ENCODE results near the gene KRTAP4-2.
"Not testable (repeated sequence)": the region's sequence is repeated elsewhere in the genome, so short reads cannot be mapped to it uniquely, and the experiment has no call there.

KRTAP4-2 gene

GRCh38 chr17:41177727-41178271 is at the start of gene KRTAP4-2:
Gene KRTAP4-2 (minus strand): TSS chr17:41178221. CDS start chr17:41178164, 57 bp downstream.
- DNase-seq, result no peak

- not testable (repeated sequence) for DNase-seq
These were observed 48.6 kb upstream of the KRTAP4-2 start, which contains the start of gene KRTAP9-2 for GRCh38 chr17:41226598-41227095. Gene KRTAP9-2 (plus strand): TSS chr17:41226648. CDS start chr17:41226655, 7 bp downstream.

GRCh38 chr17:41226051-41226450 is 48.0 kb upstream of the KRTAP4-2 start:
- DNase-seq, result no peak

- DNase-seq, result no peak
These were observed 45.8 kb upstream of the KRTAP4-2 start for GRCh38 chr17:41223821-41224220.

- DNase-seq, result no peak
These were observed 37.7 kb upstream of the KRTAP4-2 start for GRCh38 chr17:41215681-41216080.

GRCh38 chr17:41212524-41213169 is 34.6 kb upstream of the KRTAP4-2 start:
- DNase-seq, result peak; percentile 79

- DNase-seq, result peak; percentile 75
These were observed 33.9 kb upstream of the KRTAP4-2 start for GRCh38 chr17:41211845-41212466.

GRCh38 chr17:41199421-41200078 is 21.5 kb upstream of the KRTAP4-2 start:
- DNase-seq, result no peak

- no peak for DNase-seq
These were observed 18.0 kb upstream of the KRTAP4-2 start for GRCh38 chr17:41196068-41196467.

- DNase-seq, result no peak
These were observed 12.3 kb upstream of the KRTAP4-2 start for GRCh38 chr17:41190328-41190727.

GRCh38 chr17:41189837-41190318 is 11.9 kb upstream of the KRTAP4-2 start, which contains the start of gene KRTAP9-1:
Gene KRTAP9-1 (plus strand): TSS chr17:41189887. CDS start chr17:41189887, 0 bp downstream.
- not testable (repeated sequence) for DNase-seq

GRCh38 chr17:41186872-41187271 is 8.9 kb upstream of the KRTAP4-2 start:
- DNase-seq, result no peak

- DNase-seq, result no peak
These were observed 7.0 kb upstream of the KRTAP4-2 start for GRCh38 chr17:41185001-41185400.

GRCh38 chr17:41184480-41184961 is 6.5 kb upstream of the KRTAP4-2 start, which contains the start of gene KRTAP4-1:
Gene KRTAP4-1 (minus strand): TSS chr17:41184911. CDS start chr17:41184854, 57 bp downstream.
- DNase-seq, result no peak

GRCh38 chr17:41178843-41179616 is 1.0 kb upstream of the KRTAP4-2 start:
- DNase-seq, result no peak

GRCh38 chr17:41178341-41178740 is 320 bp upstream of the KRTAP4-2 start:
- no peak for DNase-seq

GRCh38 chr17:41176744-41177387 is 1.2 kb downstream of the KRTAP4-2 start:
- no peak for DNase-seq

- DNase-seq, result no peak
These were observed 6.1 kb downstream of the KRTAP4-2 start for GRCh38 chr17:41171886-41172285.

- DNase-seq, result no peak
These were observed 9.9 kb downstream of the KRTAP4-2 start, which contains the start of gene KRTAP4-3 for GRCh38 chr17:41168121-41168520. Gene KRTAP4-3 (minus strand): TSS chr17:41168221. CDS start chr17:41168172, 49 bp downstream.

- no peak for DNase-seq
These were observed 10.5 kb downstream of the KRTAP4-2 start for GRCh38 chr17:41167561-41167960.

- no peak for DNase-seq
These were observed 14.2 kb downstream of the KRTAP4-2 start for GRCh38 chr17:41163828-41164227.

All from NCI-H510A (cell line).